T-helper 2 cell treated with Interferon-gamma antibody and Interleukin-4, amounts not matched to agents 5 μg/mL and 100 μg/mL, for 36 hours (primary cell): ENCODE data around the gene FGFR3.
A peak's percentile ranks its signal among the peaks of the same experiment; 100 is the strongest.

Source experiments
- DNase-seq: peaks from one replicate; pipeline ENCODE4 v3.0.0; 2021; ENCODE audit warnings: low spot score
- H3K27ac Mint-ChIP-seq: one replicate; pipeline ENCODE4 v1.8.0; 2021; ENCODE audit warnings: mild to moderate bottlenecking, mixed read lengths
- H3K27me3 Mint-ChIP-seq: one replicate; pipeline ENCODE4 v1.8.0; 2021; ENCODE audit warnings: low read depth, mixed read lengths
- H3K36me3 Mint-ChIP-seq: one replicate; pipeline ENCODE4 v1.8.0; 2021; ENCODE audit warnings: low read depth, mixed read lengths
- H3K4me1 Mint-ChIP-seq: one replicate; pipeline ENCODE4 v1.8.0; 2021; ENCODE audit warnings: low read depth, mixed read lengths
- H3K4me3 Mint-ChIP-seq: one replicate; pipeline ENCODE4 v1.8.0; 2022; ENCODE audit warnings: mild to moderate bottlenecking, moderate library complexity, mixed read lengths
- H3K9me3 Mint-ChIP-seq: one replicate; pipeline ENCODE4 v1.8.0; 2021; ENCODE audit warnings: mixed read lengths

The FGFR3 gene

GRCh38 chr4:1751155-1751918 is 41.8 kb upstream of the FGFR3 start:
- no peak overlapping the region for H3K4me3 Mint-ChIP-seq
- no peaks in the 10 kb centered on the region for H3K36me3 Mint-ChIP-seq
- H3K27me3 Mint-ChIP-seq, result no peaks in the 10 kb centered on the region
- H3K27ac Mint-ChIP-seq, result no peak overlapping the region
- no peak for DNase-seq
- H3K4me1 Mint-ChIP-seq, result no peaks in the 10 kb centered on the region
- no peaks in the 10 kb centered on the region for H3K9me3 Mint-ChIP-seq

GRCh38 chr4:1751919-1752283 is 41.2 kb upstream of the FGFR3 start:
- Mint-ChIP-seq H3K9me3 (no peaks in the 10 kb centered on the region), H3K36me3 (no peaks in the 10 kb centered on the region), H3K27ac (no peak overlapping the region), H3K4me3 (no peak overlapping the region), H3K4me1 (no peaks in the 10 kb centered on the region), H3K27me3 (no peaks in the 10 kb centered on the region)
- no peak for DNase-seq

GRCh38 chr4:1752284-1753041 is 40.6 kb upstream of the FGFR3 start:
- Mint-ChIP-seq H3K27me3 (no peaks in the 10 kb centered on the region), H3K4me1 (no peaks in the 10 kb centered on the region), H3K27ac (peak overlapping the region; percentile 52), H3K4me3 (no peak overlapping the region), H3K36me3 (no peaks in the 10 kb centered on the region), H3K9me3 (no peaks in the 10 kb centered on the region)
- DNase-seq, result peak; percentile 62

GRCh38 chr4:1753294-1753696 is 39.8 kb upstream of the FGFR3 start:
- no peak for DNase-seq
- H3K36me3 Mint-ChIP-seq, result no peaks in the 10 kb centered on the region
- H3K4me1 Mint-ChIP-seq, result no peaks in the 10 kb centered on the region
- H3K4me3 Mint-ChIP-seq, result no peak overlapping the region
- H3K27ac Mint-ChIP-seq, result peak overlapping the region; percentile 52
- H3K9me3 Mint-ChIP-seq, result no peaks in the 10 kb centered on the region
- no peaks in the 10 kb centered on the region for H3K27me3 Mint-ChIP-seq

GRCh38 chr4:1753697-1754311 is 39.3 kb upstream of the FGFR3 start:
- H3K9me3 Mint-ChIP-seq, result no peaks in the 10 kb centered on the region
- no peak overlapping the region for H3K4me3 Mint-ChIP-seq
- no peaks in the 10 kb centered on the region for H3K36me3 Mint-ChIP-seq
- no peaks in the 10 kb centered on the region for H3K4me1 Mint-ChIP-seq
- no peak overlapping the region for H3K27ac Mint-ChIP-seq
- no peaks in the 10 kb centered on the region for H3K27me3 Mint-ChIP-seq
- DNase-seq, result no peak

GRCh38 chr4:1754336-1754735 is 38.8 kb upstream of the FGFR3 start:
- Mint-ChIP-seq H3K27me3 (no peaks in the 10 kb centered on the region), H3K36me3 (no peaks in the 10 kb centered on the region), H3K27ac (no peak overlapping the region)

GRCh38 chr4:1755297-1755696 is 37.8 kb upstream of the FGFR3 start:
- Mint-ChIP-seq H3K4me1 (peaks cover 2% of the 10 kb centered on the region), H3K27me3 (no peaks in the 10 kb centered on the region), H3K27ac (no peak overlapping the region), H3K9me3 (no peaks in the 10 kb centered on the region), H3K4me3 (no peak overlapping the region), H3K36me3 (no peaks in the 10 kb centered on the region)
- no peak for DNase-seq

More at GRCh38 chr4:1754336-1754735, 38.8 kb upstream of the FGFR3 start:
- Mint-ChIP-seq H3K4me1 (no peaks in the 10 kb centered on the region), H3K9me3 (no peaks in the 10 kb centered on the region), H3K4me3 (no peak overlapping the region)
- DNase-seq, result no peak

- H3K9me3 Mint-ChIP-seq, result no peaks in the 10 kb centered on the region
- no peaks in the 10 kb centered on the region for H3K27me3 Mint-ChIP-seq
- no peak overlapping the region for H3K27ac Mint-ChIP-seq
- H3K36me3 Mint-ChIP-seq, result no peaks in the 10 kb centered on the region
- peaks cover 2% of the 10 kb centered on the region for H3K4me1 Mint-ChIP-seq
- no peak for DNase-seq
- no peak overlapping the region for H3K4me3 Mint-ChIP-seq
Measured at GRCh38 chr4:1756079-1756478, 37.0 kb upstream of the FGFR3 start.

- DNase-seq, result no peak
- H3K27me3 Mint-ChIP-seq, result peaks cover 2% of the 10 kb centered on the region
- H3K4me3 Mint-ChIP-seq, result no peak overlapping the region
- H3K4me1 Mint-ChIP-seq, result peaks cover 2% of the 10 kb centered on the region
- no peaks in the 10 kb centered on the region for H3K9me3 Mint-ChIP-seq
- H3K36me3 Mint-ChIP-seq, result no peaks in the 10 kb centered on the region
- H3K27ac Mint-ChIP-seq, result no peak overlapping the region
Measured at GRCh38 chr4:1756893-1757779, 36.0 kb upstream of the FGFR3 start.

GRCh38 chr4:1757836-1758235 is 35.3 kb upstream of the FGFR3 start:
- no peak for DNase-seq
- Mint-ChIP-seq H3K4me1 (peaks cover 2% of the 10 kb centered on the region), H3K27ac (no peak overlapping the region), H3K4me3 (no peak overlapping the region), H3K27me3 (peaks cover 5% of the 10 kb centered on the region), H3K9me3 (no peaks in the 10 kb centered on the region), H3K36me3 (no peaks in the 10 kb centered on the region)

- H3K4me1 Mint-ChIP-seq, result peaks cover 2% of the 10 kb centered on the region
- no peaks in the 10 kb centered on the region for H3K36me3 Mint-ChIP-seq
- no peak overlapping the region for H3K4me3 Mint-ChIP-seq
- no peaks in the 10 kb centered on the region for H3K9me3 Mint-ChIP-seq
- no peak for DNase-seq
- no peak overlapping the region for H3K27ac Mint-ChIP-seq
- peaks cover 8% of the 10 kb centered on the region for H3K27me3 Mint-ChIP-seq
Measured at GRCh38 chr4:1758306-1759121, 34.6 kb upstream of the FGFR3 start.

GRCh38 chr4:1759170-1759817 is 33.8 kb upstream of the FGFR3 start:
- no peak overlapping the region for H3K4me3 Mint-ChIP-seq
- H3K27ac Mint-ChIP-seq, result no peak overlapping the region
- peaks cover 2% of the 10 kb centered on the region for H3K4me1 Mint-ChIP-seq
- DNase-seq, result no peak
- no peaks in the 10 kb centered on the region for H3K9me3 Mint-ChIP-seq
- H3K27me3 Mint-ChIP-seq, result peaks cover 13% of the 10 kb centered on the region
- no peaks in the 10 kb centered on the region for H3K36me3 Mint-ChIP-seq

- DNase-seq, result no peak
- Mint-ChIP-seq H3K4me1 (peaks cover 2% of the 10 kb centered on the region), H3K9me3 (no peaks in the 10 kb centered on the region), H3K36me3 (no peaks in the 10 kb centered on the region), H3K27ac (no peak overlapping the region), H3K4me3 (no peak overlapping the region), H3K27me3 (peaks cover 16% of the 10 kb centered on the region)
Measured at GRCh38 chr4:1759818-1760223, 33.3 kb upstream of the FGFR3 start.
